CD4-positive, alpha-beta T cell treated with Interleukin-4 for 4 hours (primary cell): ENCODE results near the gene SGF29.
"Not testable (repeated sequence)": the region's sequence is repeated elsewhere in the genome, so short reads cannot be mapped to it uniquely, and the experiment has no call there.

ENCODE experiments used
- DNase-seq: peaks from one replicate; pipeline ENCODE4 v3.0.0-alpha.2; 2020

SGF29 gene

GRCh38 chr16:28597692-28598261 is 44.1 kb downstream of the SGF29 start:
- no peak for DNase-seq

DNA sequence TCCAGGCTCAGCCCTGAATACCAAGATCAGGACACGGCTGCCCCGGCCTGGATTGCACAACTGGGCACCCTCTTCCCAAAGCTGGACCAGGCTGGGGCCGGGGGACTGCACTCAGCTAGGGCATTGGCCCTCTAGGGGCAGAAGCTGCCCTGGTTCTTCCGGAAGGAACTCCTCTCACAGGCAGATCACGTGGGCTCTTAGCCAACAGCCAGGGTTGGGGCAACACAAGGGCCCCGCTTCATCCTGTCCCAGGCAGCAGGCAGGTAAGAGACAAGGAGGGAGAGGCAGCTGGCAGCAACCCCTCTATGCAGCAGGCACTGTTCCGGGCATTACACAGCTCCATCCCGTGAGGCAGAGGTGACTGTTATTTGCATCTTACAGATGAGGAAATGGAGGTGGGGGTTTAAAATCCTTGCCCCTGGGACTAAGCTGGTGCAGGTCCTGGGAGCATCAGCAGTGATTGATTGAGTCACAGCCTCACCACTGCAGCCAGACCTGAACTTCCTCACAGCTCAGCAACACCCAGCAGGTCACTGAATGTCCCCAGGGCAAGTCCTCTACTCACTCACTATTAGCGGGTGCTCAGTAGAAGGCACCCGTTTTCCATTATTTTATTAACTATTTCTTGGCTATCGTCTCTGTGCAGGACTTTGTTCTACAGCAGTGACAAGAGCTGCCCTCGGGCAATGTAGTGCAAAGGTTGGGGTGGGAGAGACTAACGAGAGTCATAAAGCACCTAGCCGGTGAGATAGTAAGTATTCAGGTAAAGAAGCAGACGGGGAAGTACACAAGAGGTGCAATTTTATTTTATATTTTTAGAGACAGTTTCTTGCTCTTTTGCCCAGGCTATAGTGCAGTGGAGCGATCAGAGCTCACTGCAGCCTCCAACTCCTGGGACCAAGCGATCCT is 45.9 kb downstream of the SGF29 start:
- DNase-seq, result not testable (repeated sequence)

DNA sequence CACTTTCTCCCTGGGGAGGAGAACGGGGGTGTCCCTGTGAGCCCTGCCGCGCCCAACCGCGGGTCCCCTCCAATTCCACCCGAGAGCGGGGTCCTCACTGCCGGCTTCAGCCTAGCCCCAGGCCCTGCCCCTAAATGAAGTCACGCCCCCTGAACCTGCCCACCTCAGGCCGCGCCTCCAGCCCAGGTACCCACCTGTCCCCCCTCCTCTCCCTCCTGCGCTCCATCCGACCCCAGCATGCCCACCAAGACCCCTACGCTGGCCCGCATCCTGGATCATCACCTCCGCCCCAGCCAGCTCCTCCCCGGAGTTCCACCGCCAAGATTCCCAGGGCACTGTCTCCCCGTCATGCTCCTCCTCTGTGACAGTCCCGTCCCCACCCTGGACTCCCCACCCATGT is 47.2 kb downstream of the SGF29 start:
- not testable (repeated sequence) for DNase-seq

GRCh38 chr16:28601589-28601988 is 47.9 kb downstream of the SGF29 start:
- not testable (repeated sequence) for DNase-seq

GRCh38 chr16:28602062-28602461 is 48.3 kb downstream of the SGF29 start:
- DNase-seq, result not testable (repeated sequence)

DNA sequence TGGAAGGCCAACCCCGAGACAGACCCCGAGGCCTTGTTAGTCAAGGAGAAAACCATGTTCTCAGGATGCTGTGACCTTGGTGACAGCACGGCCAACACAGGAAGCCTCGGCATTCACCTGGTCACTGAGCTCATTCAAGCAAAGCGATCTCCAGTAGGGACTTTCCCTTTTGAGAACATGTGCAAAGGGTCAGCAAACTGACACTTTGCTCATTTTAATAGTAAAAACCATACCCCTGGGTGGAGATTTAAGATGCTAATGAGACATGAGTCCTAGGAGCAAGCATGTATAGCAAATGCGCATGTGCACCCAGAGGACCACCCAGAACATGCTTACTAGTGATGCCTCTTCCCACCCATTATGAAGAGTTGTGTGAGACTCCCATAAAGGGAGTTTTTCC is 48.8 kb downstream of the SGF29 start:
- no peak for DNase-seq

GRCh38 chr16:28603381-28604185 is 49.9 kb downstream of the SGF29 start:
- no peak for DNase-seq

DNA sequence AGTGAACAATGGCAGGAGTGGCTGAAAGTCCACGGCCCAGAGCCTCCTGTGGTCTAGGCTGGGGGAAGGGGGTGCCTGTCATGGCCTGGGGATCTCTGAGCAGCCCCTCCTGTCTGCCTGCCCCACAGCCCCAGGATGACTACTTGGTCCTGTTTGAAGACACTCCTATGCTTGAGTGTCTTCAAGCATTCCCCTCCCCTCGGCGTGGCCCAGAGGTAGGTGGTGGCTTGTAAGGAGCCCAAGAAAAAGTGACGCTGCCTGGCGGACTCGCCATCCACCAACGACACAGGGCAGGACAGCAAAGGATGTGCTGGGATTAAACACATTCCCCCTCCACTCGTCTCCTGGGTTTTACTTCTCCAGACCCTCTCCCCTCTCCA is 50.5 kb downstream of the SGF29 start:
- DNase-seq, result no peak

GRCh38 chr16:28606291-28607115 is 52.8 kb downstream of the SGF29 start:
- DNase-seq, result no peak

DNA sequence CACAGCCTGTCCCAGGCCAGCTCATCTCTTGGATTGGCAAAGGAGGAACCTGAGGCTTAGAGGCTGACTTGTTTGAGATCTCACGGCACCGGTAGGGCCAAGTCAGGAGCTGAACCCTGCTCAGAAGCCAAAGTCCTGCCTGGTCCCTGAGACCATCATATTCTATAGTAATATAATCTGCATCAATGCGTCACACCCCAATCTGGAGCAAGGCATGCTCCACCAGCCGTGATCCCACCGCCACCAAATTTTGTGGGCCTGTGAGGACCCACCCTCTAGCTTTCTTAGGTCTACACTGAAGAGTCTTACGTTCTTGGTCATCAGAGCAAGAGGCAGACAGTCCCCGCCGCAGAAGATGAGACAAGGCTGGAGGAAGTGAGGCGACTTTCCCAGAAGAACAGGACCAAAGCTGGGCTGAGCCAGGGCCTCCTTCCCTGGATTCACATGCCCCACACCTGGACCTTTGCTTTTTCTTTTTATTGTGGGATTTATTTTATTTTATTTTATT is 53.5 kb downstream of the SGF29 start:
- DNase-seq, result no peak

GRCh38 chr16:28607681-28608495 is 54.2 kb downstream of the SGF29 start:
- DNase-seq, result not testable (repeated sequence)

DNA sequence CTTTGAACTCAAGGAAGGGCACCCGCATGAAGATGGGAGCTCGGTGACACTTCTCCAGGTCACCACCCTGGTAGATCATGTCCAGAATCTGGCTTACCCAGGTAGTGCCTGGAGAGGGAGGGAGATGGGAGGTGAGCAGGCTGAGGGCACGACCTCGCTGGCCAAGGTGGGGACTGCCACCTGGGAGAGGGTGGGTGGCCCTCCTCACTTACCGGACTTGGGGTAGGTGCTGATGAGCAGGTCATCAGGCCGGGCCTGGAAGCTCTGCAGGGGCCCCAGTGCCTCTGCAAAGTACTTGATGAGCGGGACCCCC is 54.7 kb downstream of the SGF29 start:
- not testable (repeated sequence) for DNase-seq

DNA sequence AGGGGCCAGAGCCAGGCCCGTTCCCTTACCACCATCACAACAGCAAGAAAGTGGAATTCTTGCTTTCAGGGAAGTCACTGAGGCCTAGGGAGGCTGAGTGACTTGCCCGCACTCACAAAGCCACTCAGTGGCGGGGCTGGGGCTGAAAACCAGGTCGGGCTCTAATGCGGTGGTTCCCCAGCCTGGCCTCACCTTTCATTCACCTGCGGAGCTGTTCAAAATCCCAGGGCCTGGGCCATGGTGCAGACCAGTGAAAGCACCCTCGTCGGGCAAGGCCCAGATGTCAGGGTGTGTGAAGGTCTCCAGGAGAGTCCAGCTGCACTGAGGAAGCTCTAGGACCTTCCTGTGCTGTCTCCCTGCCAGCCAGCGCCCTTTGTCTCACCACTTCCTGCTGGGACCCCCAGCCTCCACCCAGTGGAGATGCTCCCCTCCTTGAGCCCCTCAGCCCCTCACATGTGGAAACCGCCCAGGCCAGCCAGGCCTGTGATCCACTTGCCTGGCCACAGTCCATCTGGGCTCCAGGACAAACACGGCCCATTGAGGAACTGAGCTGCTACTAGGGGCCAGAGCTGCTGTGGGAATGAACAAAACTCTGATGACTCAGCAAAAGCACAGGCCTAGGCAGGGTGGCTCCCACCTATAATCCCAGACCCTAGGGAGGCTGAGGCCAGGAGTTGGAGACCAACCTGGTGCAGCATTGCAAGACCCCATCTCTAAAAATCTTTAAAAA is 55.3 kb downstream of the SGF29 start:
- not testable (repeated sequence) for DNase-seq

GRCh38 chr16:28609631-28610594 is 56.2 kb downstream of the SGF29 start, which contains the start of gene SULT1A1:
Gene SULT1A1, minus strand, starts transcription at chr16:28610044. Its CDS starts 1,189 bp downstream, at chr16:28608855.
- DNase-seq, result no peak

GRCh38 chr16:28610595-28611191 is 57.0 kb downstream of the SGF29 start:
- DNase-seq, result no peak

- DNase-seq, result not testable (repeated sequence)
Measured at GRCh38 chr16:28612359-28613280, 58.9 kb downstream of the SGF29 start.

GRCh38 chr16:28613912-28614311 is 60.2 kb downstream of the SGF29 start:
- not testable (repeated sequence) for DNase-seq

DNA sequence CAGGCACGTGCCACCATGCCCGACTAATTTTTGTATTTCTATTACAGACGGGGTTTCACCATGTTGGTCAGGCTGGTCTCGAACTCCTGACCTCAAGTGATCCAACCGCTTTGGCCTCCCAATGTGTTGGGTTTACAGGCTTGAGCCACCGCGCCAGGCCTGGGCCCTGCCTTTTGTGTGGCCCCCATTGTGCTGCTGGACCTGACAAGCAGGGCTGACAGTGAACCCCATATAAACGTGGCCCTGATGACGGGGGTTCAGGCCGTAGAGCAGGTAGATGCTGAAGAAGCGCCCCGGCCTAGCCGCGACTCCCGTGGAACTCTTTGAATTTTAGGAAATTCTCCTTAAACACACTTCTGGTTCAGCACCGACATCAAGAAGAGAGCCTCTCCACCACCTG is 60.8 kb downstream of the SGF29 start:
- DNase-seq, result not testable (repeated sequence)
